PFSK-1 (cell line): ENCODE results near the gene TTLL11.

Source experiments
- FOXP2 ChIP-seq: optimal IDR thresholded peaks from 2 replicates; pipeline ENCODE3; 2011; ENCODE audit warnings: borderline replicate concordance, control low read depth, inconsistent platforms; ENCODE audit not compliant: insufficient read depth; ENCODE audit errors: extremely low read length, extremely low read depth
- POLR2AphosphoS5 ChIP-seq: IDR thresholded peaks from 2 replicates; pipeline ENCODE4 v1.6.1; 2012; ENCODE audit warnings: low read depth, mild to moderate bottlenecking, control low read depth, low read length, moderate library complexity
- REST ChIP-seq, 2 experiments: IDR thresholded peaks; 2 replicates each; pipeline versions ENCODE4 v1.6.1 to v1.8.0; 2011 to 2012; ENCODE audit warnings: low read depth in 2 of 2, low read length in 2 of 2, control low read depth in 1 of 2, inconsistent platforms in 1 of 2, mild to moderate bottlenecking in 1 of 2, moderate library complexity in 1 of 2; ENCODE audit not compliant: insufficient read depth in 1 of 2
- SIN3A ChIP-seq: IDR thresholded peaks from 2 replicates; pipeline ENCODE4 v1.6.1; 2012; ENCODE audit warnings: mild to moderate bottlenecking, low read length, moderate library complexity, borderline replicate concordance; ENCODE audit not compliant: insufficient read depth
- TAF1 ChIP-seq: IDR thresholded peaks from 2 replicates; pipeline ENCODE4 v1.6.1; 2012; ENCODE audit warnings: low read length, control low read depth, borderline replicate concordance; ENCODE audit not compliant: insufficient read depth

TTLL11 gene

GRCh38 chr9:122076773-122077172 lies 16.3 kb downstream of the TTLL11 start:
- TF ChIP-seq FOXP2: no peak
- no peak for TF ChIP-seq REST (IDR thresholded peaks at IDR 0.05; ENCODE audit: insufficient read depth in 1 of 2, low read depth in 2 of 2, low read length in 2 of 2)
- no peak for TF ChIP-seq POLR2AphosphoS5
- TF ChIP-seq TAF1: no peak
- TF ChIP-seq SIN3A: no peak

GRCh38 chr9:122076117-122076516 lies 17.0 kb downstream of the TTLL11 start:
- TF ChIP-seq FOXP2: no peak
- TF ChIP-seq REST (IDR thresholded peaks at IDR 0.05; ENCODE audit: insufficient read depth in 1 of 2, low read depth in 2 of 2, low read length in 2 of 2): no peak
- TF ChIP-seq SIN3A: no peak
- no peak for TF ChIP-seq POLR2AphosphoS5
- no peak for TF ChIP-seq TAF1

- TF ChIP-seq POLR2AphosphoS5 (no peak), TAF1 (no peak), FOXP2 (no peak), REST (IDR thresholded peaks at IDR 0.05; ENCODE audit: insufficient read depth in 1 of 2, low read depth in 2 of 2, low read length in 2 of 2) (no peak), SIN3A (no peak)
These were observed 17.7 kb downstream of the TTLL11 start for GRCh38 chr9:122075135-122076030.

GRCh38 chr9:122071715-122072114 lies 21.4 kb downstream of the TTLL11 start:
- TF ChIP-seq SIN3A: no peak

- TF ChIP-seq FOXP2: no peak
- TF ChIP-seq TAF1: no peak
- TF ChIP-seq POLR2AphosphoS5: no peak
- no peak for TF ChIP-seq REST (IDR thresholded peaks at IDR 0.05; ENCODE audit: insufficient read depth in 1 of 2, low read depth in 2 of 2, low read length in 2 of 2)
- no peak for TF ChIP-seq SIN3A
These were observed 22.2 kb downstream of the TTLL11 start for GRCh38 chr9:122070728-122071515.
